ENCODE results near the gene TJP1. TPM values are rescaled to one million over a fixed set of nuclear protein-coding genes. Genes with fewer than 3 reads are reported as not detected.
"Not testable (repeated sequence)": the region's sequence is repeated elsewhere in the genome, so short reads cannot be mapped to it uniquely, and the experiment has no call there.

Gene TJP1
- total and polyA plus RNA-seq, 12 donors, result 15.0 to 68.3 (median 50.1) TPM

- TF ChIP-seq CTCF (IDR thresholded peaks at IDR 0.05) (no peak), POLR2A (IDR thresholded peaks at IDR 0.05) (no peak)
- Histone ChIP-seq H3K4me1 (replicated peaks in 1 of 2) (no peaks in the 10 kb centered on the region), H3K36me3 (replicated peaks in 1 of 2) (peaks cover 0 to 32% of the 10 kb centered on the region in 2 donors), H3K27me3 (no peaks in the 10 kb centered on the region), H3K4me3 (no peak overlapping the region), H3K9me3 (replicated peaks in 1 of 3) (no peaks in the 10 kb centered on the region), H3K27ac (no peak overlapping the region)
- intact Hi-C loops (cut with DNase I), result no loop called here
- DNase-seq, result no peak
- 39 to 51% (median 46%) methylated on average over 3 of the region's 3 CpGs for WGBS, 4 donors
Observed at GRCh38 chr15:29700296-29700695, 122.0 kb downstream of the TJP1 start.

- TF ChIP-seq POLR2A (IDR thresholded peaks at IDR 0.05), result no peak
- no peak for TF ChIP-seq CTCF (IDR thresholded peaks at IDR 0.05)
- Histone ChIP-seq H3K4me1 (replicated peaks in 1 of 2) (no peaks in the 10 kb centered on the region), H3K9me3 (replicated peaks in 1 of 3) (no peaks in the 10 kb centered on the region), H3K27ac (no peak overlapping the region), H3K27me3 (no peaks in the 10 kb centered on the region), H3K36me3 (replicated peaks in 1 of 2) (peaks cover 0 to 27% of the 10 kb centered on the region in 2 donors), H3K4me3 (no peak overlapping the region)
- intact Hi-C loops (cut with DNase I), result no loop called here
- WGBS, 4 donors, result 87 to 95% (median 94%) methylated on average over 8 of the region's 8 CpGs
- DNase-seq, result no peak
Observed at GRCh38 chr15:29699791-29700190, 122.5 kb downstream of the TJP1 start.

DNA sequence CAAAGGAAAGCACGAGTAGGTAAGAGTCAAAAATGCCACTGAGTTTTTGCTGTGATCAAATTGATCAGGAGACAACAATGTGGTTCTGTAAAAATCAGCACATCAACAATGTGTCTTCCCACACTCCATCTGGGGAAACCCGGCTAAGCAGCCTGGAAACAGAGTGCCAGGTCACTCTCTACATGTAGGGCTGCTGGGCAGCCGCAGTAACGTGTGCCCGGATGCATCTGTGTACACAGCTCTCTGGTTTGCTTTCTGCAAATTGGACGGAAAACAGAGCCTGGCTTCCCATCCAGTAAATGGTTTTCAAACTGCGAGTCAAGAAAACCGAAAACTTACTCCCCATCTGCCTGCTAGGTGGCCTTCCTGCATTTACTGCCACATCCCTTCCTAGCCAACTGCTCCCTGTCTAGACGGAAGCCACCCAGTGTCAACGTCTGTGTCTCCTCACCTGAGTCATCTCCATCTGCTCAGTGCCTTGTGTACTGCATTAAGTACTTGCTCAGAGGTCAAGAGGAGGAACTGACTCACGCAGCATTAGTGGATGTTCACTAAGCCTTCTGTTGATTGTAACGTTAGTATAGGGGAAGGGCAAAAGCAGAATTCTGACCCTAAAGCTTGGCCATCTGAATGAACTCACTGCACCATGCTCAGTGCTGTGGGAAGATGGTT, 124.1 kb downstream of the TJP1 start:
- 88 to 93% (median 90%) methylated on average over 8 to 12 of the region's 12 CpGs for WGBS, 4 donors
- intact Hi-C loops (cut with DNase I), result no loop called here
- no peak for TF ChIP-seq CTCF (IDR thresholded peaks at IDR 0.05)

GRCh38 chr15:29696950-29697738, 125.1 kb downstream of the TJP1 start:
- 86 to 92% (median 89%) methylated on average over 15 of the region's 15 CpGs for WGBS, 4 donors
- Histone ChIP-seq H3K4me3 (no peak overlapping the region), H3K9me3 (replicated peaks in 1 of 3) (no peaks in the 10 kb centered on the region), H3K27me3 (no peaks in the 10 kb centered on the region), H3K27ac (no peak overlapping the region), H3K36me3 (replicated peaks in 1 of 2) (peaks cover 2 to 9% of the 10 kb centered on the region in 2 donors), H3K4me1 (replicated peaks in 1 of 2) (no peaks in the 10 kb centered on the region)
- no peak for TF ChIP-seq POLR2A (IDR thresholded peaks at IDR 0.05)
- no peak for TF ChIP-seq CTCF (IDR thresholded peaks at IDR 0.05)
- intact Hi-C loops (cut with DNase I), result no loop called here
- no peak for DNase-seq

More for the DNA sequence above, 124.1 kb downstream of the TJP1 start:
- Histone ChIP-seq H3K4me1 (replicated peaks in 1 of 2) (no peaks in the 10 kb centered on the region), H3K36me3 (replicated peaks in 1 of 2) (peaks cover 2 to 17% of the 10 kb centered on the region in 2 donors), H3K9me3 (replicated peaks in 1 of 3) (no peaks in the 10 kb centered on the region), H3K4me3 (no peak overlapping the region), H3K27me3 (no peaks in the 10 kb centered on the region), H3K27ac (no peak overlapping the region)
- DNase-seq, result no peak

GRCh38 chr15:29696506-29696905, 125.8 kb downstream of the TJP1 start:
- intact Hi-C loops (cut with DNase I); H3K36me3 ChIP-seq (replicated peaks in 1 of 2); H3K9me3 ChIP-seq (replicated peaks in 1 of 3); H3K27me3 ChIP-seq; DNase-seq; H3K4me3 ChIP-seq; H3K4me1 ChIP-seq (replicated peaks in 1 of 2); H3K27ac ChIP-seq: not testable (repeated sequence)
- 94 to 97% (median 96%) methylated on average over 7 of the region's 7 CpGs for WGBS, 4 donors
